HG03280 (cell line): ENCODE measurements around the gene FAM149A.

Experiments used
- ATAC-seq: cut with Tn5 transposase; IDR thresholded peaks from one replicate; pipeline ENCODE4 v1.9.1; 2021; ENCODE audit warnings: mild to moderate bottlenecking, moderate library complexity; ENCODE audit not compliant: unreplicated experiment

FAM149A gene

DNA sequence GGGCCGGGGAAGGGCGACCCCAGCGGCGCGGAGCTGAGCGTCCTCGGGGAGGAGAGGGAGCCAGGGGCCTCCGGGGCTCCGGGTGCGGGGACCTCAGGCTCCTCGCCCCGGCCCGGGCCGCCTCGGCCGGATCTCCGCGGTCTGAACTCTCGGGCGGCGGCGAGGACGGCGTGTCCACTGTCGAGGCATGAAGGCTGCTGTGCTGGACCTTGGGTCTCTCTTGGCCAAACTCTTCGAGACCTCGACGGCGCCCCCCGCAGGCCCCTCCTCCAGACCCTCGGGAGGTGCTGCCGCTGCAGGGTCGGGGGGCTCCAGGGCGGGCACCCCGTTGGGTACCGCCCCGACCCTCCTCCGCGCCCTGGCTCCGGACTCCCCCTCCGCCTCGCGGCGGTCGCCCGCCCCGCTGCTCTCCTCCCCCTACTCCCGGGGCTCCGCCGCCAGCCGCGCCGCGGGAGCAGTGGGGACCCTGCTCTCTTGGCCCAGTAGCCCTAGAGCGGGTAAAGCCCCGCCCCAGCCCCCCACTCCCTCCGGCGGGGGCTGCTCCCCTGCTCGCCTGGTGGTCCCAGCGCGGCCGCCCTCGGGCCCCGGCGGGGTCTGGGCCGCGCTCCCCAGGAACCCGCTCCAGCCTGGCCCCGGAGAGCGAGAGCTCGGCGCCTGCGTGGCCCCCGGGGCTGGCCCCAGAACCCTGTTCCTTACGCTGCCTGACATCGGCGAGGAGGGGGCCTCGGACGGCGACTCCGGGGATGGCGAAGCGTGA lies 564 bp downstream of the FAM149A start:
- ATAC-seq, result peak; percentile 29

DNA sequence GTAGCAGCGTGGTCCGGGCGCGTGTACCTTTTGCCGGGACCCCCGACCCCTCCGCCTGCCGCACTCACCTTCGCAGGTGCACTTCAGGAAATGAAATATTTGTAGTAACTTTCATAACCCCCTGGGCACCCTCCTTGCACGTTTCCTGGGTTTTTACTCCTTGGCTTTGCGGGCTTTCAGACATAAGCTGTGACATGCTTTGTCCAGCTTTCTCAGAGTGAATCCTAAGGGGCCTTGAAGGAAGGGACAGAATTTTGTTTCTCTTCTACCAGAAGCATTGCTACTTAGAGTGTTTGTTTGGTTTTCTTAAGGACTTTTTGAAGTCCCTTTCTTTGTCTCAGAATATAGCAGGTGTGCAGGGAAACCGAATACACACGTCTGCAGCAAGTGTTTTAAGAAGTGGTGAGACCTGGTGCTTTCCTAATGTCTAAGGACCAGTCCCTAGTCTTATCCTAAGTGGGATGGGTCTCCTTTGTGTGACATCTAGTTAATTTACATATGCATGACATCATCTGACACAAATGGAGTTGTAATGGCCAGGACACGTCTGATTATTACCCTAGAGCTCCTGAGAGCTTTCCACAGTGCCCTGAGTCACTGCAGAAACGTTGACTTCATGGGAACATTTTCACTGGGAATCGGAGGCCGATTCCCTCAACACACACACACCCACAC lies 1.3 kb downstream of the FAM149A start:
- ATAC-seq, result no peak

DNA sequence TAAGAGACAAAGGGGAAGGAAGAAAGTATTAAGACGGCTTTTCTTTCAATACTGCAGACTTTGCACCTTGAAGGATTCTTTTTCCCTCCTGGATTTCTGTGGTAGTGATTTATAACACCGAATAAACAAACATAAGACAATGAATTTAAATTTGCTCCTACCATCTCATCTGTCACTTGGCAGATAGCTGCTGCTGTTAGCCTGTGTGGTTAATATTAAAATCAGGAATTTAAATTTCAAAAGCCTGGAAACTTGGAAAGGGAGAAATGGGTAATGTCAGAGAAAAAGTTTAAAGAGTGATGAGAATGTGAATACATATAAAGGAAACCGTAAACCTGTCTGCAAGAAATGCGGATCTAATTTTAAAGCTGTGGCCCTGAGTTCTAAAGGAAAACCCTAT lies 3.4 kb downstream of the FAM149A start:
- no peak for ATAC-seq

DNA sequence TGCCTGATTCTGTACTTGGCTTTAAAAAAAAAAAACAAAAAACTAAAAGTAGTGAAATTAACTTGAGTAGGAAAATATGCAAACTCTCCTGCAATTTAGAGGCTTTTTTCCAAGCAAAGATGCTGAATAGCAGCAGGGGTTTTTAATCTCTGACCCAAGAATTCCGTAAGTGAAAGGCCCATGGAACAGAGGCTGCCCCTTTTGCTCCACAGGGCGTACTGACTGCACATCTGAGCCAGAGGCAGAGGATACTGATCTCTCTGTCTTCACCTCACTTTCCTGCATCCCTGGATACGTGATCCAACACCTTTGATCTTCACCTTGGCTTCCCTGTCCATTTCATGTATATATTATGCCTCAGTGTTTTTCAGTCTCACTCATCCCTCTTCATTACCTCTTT lies 3.9 kb downstream of the FAM149A start:
- no peak for ATAC-seq

DNA sequence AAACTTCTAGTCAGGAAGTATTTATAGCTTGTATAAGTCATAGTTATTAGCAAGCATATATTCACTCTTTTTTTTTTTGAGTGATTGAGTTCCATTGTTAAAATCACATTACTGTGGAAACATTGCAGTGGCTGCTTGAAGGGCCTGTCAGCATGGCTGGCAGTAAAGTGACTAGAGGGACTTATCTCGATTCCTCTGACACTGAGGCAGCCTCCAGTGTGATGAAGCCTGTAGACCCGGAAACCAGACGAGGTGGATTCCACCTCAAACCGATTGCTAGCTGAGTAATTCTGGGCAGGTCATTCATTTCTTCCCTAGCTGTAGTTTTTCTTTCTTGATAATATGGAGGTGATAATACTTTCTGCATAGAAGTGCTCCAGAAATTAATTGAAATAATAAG lies 4.7 kb downstream of the FAM149A start:
- no peak for ATAC-seq

DNA sequence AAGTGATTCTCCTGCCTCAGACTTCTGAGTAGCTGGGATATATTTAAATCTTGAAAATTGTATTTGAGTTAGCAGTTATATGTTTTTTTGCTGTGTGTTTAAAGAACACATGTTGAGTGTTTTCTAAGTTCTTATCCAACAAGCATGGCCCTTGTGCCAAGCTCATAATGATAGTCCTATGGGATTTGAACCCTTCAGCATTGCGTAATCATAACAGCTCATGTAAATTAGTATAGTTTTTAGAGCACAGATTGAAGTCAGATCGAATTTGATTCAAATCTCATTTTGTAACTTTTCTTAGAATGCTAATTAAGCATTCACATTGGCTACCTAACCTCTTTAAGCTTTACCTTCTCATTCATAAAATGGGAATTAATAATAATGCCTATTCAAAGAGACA lies 12.2 kb downstream of the FAM149A start:
- ATAC-seq, result no peak

DNA sequence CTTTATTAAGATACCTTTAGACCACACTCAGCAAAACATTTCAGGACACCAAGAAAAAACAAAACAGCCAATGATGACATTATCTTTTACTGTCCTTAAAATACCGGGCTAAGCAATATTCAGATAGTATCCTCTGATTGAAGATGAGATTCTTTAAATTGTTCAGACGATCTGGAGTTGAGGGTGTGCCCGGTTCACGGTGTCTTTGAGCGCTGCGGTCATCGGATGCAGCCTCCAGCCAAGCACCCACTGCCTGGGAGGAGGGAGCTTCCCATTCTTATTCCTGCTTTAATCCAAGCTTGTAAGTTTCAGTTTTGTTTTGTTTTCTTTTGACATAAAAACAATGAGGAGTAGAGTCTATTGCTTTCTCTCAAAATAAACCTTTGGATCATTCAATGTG lies 14.1 kb downstream of the FAM149A start:
- no peak for ATAC-seq

DNA sequence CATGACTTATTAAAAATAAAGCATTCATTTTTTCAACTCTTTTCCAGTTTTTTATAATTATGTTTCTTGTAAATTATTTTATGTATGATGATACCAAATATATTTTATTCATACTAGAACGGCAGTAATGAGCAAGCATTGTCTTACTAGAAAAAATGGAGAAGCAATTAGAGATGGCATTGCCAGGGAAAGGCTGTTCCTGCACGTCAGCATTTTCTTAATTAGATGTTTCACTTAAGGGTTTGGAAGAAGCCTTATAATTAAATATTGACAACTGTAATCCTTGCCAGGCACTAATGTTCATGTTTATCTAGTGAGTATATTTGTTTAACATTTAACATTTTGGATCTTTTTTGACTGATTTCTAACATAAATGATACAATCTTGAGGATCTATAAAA lies 16.6 kb downstream of the FAM149A start:
- ATAC-seq, result no peak

DNA sequence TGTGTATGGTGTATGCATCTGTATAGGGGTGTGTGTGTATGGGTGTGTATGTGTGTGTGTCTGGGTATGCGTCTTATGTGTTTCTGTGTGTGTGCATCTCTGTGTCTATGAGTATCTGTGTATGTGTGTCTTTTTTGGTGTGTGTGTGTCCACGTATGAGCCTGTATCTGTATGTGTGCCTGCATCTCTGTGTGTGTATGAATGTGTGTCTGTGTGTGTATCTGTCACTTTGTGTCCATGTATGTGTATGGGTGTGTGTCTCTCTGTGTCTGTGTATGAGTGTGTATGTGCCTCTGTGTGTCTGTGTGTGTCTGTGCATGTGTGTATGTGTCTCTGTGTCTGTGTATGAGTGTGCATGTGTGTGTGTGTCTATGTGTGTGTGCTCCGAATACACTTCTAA lies 24.3 kb downstream of the FAM149A start:
- ATAC-seq, result no peak

DNA sequence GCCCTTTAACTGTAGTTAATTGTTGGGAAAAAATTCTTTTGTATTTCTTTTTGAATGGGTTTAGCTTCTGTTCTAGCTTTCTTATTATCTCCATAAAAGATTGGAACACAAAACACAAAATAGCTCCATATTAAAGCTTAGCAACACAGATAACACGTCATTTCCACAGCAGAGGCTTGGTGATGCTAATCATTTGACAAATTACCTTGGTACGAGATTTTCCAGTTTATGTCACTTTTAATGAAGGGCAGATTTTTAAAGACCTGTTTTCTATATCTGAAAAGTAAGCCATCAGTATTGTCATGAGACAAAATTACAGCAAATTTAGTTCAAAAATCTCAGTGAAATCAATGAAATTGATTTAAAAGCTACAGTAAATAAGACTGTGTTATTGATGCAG lies 27.4 kb downstream of the FAM149A start:
- ATAC-seq, result no peak

DNA sequence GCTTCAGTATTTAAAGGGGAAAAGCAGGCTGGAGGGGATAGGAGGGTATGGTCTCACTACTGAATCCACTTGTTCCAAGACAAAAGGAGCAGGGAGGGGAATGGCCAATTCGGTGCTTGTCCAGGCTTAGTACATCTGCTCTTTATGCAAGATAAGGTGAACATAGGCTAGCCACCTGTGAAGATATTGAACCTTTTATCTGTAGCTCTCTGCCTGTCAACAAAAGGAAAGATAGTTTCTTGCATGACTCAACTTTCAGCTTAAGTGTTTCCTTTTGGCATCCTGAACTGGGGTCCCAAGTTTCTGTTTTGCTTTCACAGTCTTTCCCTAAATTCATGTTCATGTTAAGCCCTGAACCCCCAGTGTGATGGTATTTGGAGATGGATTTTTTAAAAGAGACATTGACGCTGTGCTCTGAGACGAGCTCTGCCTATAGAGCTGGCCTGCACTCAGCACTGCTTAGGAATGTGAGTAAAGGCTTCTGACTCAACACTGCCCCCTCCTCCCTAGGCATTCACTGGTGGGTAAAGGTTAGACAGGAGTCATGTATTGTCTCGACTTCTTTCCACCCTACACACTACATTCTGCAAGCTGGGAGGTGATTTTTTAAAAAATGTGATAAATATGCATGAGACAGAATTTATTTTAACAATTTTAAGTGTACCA lies 28.2 kb downstream of the FAM149A start:
- no peak for ATAC-seq

DNA sequence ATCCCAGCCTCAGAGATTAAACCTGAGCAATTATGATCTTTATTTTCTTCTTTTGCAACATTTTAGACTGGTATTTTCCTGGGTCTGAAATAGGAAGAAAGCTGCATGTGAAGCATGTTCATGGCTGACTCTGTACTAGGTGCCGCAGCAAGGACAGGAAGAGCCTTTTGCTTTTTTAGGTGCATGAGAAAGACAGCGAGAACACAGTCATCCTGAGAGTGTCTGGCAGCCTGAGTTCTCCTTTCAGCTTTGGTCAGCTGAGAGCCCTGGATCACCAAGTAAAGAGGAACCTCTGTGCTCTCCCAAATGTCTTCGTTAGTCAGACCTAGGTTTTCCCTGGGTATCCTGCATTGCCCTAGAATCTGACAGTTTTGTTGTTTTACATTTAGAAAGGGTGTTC lies 29.8 kb downstream of the FAM149A start:
- ATAC-seq, result peak; percentile 95

DNA sequence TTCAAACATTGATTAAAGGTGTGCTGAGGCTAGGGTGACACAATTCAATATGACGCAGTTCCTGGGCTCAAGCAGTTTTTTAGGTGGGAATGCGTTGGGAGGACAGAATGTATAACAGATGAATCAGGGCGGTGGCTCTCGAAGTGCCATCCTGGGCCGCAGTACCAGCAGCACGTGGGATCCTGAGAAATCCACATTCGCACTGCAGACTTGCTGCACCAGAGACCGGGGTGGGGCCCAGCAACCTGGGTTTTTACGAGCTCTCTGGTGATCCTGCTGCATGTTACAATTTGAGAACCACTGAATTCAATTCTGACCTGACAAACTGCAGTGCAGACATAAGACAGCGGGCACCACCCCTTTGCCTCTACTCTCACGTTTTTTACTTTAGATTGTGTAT lies 30.4 kb downstream of the FAM149A start:
- ATAC-seq, result no peak

DNA sequence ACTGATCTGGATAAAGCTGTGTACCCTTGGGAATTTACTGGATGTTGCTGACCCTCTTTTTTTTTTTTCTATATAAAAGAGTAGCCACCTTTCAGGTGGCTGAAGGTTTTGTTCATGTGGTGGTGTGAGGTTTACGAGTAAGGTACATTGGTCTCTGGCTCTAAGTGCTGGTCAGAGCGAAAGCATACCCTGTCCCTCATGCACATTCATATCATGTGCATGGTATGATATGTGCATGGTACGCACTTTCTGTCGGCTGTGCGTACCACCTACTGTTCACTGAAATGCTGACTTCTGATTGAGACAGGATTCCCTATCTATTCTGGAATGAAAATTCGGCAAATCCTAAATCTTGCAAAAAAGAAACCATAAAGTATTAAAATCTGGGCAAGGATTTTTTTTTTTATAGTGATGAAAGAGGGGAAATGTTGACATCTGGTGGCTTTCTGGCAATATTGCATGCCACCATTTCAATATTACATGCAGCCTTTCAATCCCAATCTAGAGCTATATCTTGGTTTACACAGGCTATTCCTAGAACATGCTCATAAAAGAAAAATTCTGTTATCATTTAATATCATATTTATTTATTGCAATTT lies 32.8 kb downstream of the FAM149A start:
- peak; percentile 40 for ATAC-seq

DNA sequence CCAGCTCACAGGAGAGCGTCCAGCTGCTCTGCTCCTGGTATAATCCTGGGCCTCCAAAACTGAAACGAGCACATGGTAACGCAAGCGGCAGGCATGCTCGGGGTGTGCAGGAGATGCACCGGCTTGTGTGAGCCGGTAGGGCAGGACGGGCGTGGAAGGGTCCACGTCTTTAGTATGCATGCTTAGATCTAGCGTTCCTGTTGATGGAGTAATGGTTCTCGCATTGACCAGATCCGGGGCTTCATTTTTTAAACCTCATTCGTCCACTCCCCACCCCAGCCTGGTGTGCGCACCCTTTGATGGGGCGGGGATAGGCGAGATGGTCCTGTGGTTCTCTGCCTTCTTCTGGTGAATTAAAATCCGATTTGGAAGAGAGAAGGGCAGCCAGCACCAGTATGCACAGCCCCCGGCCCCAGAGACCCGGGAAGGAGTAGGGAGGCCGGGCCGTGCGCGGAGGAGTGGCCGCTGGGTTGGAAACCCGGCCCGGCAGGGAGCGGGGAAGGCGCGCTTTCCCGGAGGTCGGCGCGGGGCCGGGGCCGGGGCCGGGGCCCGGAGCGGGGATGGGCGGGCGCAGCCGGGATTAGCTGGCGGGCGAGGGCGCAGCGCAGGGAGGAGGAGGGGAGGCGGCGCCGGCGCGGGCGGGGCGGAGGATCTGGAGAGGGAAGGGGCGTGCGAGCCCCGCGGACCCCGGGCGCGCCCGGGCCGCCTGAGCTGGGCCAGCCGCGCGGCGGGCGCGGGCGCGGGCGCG lies 39.9 kb downstream of the FAM149A start:
- ATAC-seq, result peak; percentile 38

DNA sequence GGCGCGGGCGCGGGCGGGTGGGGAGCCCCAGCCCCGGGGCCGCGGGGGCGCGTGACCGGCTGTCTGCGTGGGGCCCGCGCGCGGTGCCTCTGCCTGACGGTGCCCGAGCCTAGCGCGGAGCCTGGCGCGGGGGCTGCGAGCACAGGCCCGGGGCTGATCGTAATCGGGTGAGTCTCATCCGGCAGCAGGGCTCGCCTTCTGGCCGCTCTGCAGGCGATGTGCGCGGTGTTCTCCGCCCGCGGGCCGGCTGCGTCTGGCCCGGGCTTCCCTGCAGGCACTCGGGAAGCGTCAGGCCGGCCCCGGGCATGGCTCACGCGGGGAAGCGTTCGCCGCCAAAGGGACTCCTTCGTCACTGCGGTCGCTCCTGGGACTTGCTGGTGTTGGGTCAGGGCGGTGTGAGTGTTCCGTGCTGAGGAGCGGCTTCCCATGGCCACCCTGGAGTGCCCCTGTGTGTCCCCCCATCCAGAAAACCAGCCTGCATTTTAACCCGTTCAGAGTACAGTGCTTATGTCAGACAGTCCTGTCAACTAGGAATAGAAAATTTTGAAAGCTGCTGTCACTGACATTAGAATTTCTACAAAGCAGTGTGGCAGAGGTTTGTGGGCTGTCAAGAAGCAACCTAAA lies 40.6 kb downstream of the FAM149A start:
- ATAC-seq, result peak; percentile 9

DNA sequence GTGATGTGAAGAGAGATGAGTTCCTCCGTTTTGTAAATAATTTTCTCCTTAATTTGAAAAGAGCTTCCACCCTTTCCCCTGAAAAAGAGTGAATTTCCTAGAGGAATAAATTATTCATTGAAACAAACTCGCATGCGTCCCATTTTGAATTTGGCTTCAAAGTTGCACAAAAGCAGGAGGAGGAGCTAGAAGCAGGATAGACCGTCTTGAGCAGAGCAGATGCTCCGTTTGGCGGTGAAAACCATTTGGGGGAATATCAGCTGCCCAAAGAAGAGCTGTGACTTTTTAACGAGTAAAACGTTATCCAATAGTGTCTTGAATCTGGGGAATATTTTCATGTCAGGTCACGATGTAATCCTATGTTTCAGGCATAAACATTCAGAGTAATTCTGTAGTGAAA lies 42.0 kb downstream of the FAM149A start:
- no peak for ATAC-seq

DNA sequence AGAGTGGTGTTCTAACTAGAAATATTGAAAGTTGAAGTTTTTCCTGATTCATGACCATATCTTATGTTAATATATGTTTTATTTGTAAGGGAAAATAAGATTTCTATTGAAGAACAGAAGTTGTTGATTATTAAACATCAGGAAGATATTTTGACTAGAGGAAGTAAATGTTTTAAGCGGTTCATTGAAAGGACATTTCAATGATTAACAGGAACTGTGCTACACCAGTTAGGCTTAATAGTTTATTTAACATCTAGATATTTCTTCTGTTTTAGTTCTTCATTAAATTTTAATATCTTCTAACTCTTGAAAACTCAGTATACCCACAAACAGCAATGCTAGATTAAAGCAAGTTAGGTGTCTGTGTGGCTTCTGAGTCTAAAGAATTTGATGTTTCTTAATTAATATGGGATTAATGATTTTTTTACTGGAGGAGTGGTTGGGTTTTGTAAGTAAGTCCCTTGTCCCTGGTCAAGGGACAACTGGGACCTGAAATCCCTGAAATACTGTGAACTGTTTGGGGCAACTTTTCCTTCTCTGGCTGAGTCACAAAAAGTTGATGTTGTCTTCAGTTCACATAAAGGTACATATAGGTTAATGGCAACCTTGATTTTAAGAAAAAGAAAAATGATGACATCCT lies 44.0 kb downstream of the FAM149A start:
- no peak for ATAC-seq

DNA sequence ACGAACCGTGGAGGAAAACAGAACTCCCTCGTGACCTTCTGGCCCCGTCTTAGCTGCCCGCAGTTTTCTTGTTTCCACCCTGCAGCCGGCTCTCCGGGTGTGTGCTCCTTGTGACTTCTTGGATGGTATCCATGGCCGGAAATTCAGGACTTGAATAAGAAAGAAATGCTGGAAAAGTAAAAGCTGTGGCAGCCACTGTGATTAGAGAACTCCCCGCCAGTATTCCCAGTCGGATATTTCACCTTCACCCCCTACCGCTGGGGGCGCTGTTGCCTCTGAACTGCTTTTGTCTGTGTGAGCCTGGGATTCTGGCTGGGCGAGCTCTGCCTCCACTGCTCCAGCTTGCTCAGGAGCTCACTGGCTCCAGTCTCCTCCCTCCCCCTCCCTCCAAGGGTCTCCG lies 45.4 kb downstream of the FAM149A start:
- no peak for ATAC-seq

DNA sequence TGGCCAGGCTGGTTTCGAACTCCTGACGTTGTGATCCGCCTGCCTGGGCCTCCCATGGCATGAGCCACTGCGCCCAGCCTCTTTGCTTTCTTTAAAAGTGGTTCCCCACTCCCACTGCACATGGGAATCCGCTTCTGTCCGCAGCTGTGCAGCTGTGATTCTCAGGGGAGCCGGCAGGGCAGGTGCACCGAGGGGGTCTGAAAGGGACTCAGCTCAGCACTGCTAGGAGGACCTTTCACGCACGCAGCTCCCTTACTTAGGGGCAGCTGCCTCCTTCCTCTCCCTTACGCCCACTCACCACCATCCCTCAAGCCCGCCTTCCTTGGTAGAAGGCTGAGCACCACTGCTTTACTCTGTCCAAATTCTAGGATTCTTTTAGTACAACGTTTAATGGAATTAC lies 46.4 kb downstream of the FAM149A start:
- peak; percentile 37 for ATAC-seq
